ENCODE data around the gene AKT2. TPM values are rescaled to one million over a fixed set of nuclear protein-coding genes. Genes with fewer than 3 reads are reported as not detected.

The AKT2 gene
- total and polyA plus RNA-seq, 10 of the 15 experiments (the other 5 are each of a cell fraction or from before 2014, with no cell fraction given): 1.0 to 185 (median 71.5) TPM

DNA sequence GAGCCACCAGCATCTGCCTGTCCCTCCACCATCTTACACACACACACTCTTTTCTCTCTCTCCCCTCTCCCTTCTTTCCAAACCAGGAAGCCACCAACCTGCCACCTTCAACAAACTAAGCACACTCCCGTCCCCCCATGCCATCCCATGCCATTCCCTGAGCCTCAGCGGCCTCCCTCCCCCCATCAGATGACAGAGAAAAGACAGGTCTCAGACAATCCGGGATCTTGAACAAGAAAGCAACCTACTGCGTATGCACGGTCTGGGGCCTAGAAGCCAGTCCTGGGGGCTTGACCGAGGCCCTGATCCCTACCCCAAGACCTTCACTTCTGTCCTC lies 19.4 kb downstream of the AKT2 start:
- TF ChIP-seq NFIC (IDR thresholded peaks at IDR 0.05; ENCODE audit: low read depth, low read length): no peak
- no peak for TF ChIP-seq IRF4 (IDR thresholded peaks at IDR 0.05; ENCODE audit: low read depth, low read length)
- no peak for TF ChIP-seq CHD1 (IDR thresholded peaks at IDR 0.05; ENCODE audit: low read depth, low read length)
- TF ChIP-seq TCF7 (IDR thresholded peaks at IDR 0.05; ENCODE audit: borderline replicate concordance): no peak
- no peak for TF ChIP-seq ATF7 (IDR thresholded peaks at IDR 0.05; ENCODE audit: low read depth)
- TF ChIP-seq RUNX3 (IDR thresholded peaks at IDR 0.05; ENCODE audit: low read length): no peak
- no peak for TF ChIP-seq MEF2A (IDR thresholded peaks at IDR 0.05; ENCODE audit: insufficient read depth, low read depth, low read length)
- TF ChIP-seq SMC3 (IDR thresholded peaks at IDR 0.05; ENCODE audit: borderline replicate concordance, low read length): no peak
- TF ChIP-seq, protein P1, sequence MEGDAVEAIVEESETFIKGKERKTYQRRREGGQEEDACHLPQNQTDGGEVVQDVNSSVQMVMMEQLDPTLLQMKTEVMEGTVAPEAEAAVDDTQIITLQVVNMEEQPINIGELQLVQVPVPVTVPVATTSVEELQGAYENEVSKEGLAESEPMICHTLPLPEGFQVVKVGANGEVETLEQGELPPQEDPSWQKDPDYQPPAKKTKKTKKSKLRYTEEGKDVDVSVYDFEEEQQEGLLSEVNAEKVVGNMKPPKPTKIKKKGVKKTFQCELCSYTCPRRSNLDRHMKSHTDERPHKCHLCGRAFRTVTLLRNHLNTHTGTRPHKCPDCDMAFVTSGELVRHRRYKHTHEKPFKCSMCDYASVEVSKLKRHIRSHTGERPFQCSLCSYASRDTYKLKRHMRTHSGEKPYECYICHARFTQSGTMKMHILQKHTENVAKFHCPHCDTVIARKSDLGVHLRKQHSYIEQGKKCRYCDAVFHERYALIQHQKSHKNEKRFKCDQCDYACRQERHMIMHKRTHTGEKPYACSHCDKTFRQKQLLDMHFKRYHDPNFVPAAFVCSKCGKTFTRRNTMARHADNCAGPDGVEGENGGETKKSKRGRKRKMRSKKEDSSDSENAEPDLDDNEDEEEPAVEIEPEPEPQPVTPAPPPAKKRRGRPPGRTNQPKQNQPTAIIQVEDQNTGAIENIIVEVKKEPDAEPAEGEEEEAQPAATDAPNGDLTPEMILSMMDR (IDR thresholded peaks at IDR 0.05 in 2 of 3, conservative IDR thresholded peaks at IDR 0.05 in 1 of 3; ENCODE audit: control insufficient read depth in 2 of 3, extremely low read depth in 1 of 3, insufficient read depth in 1 of 3, low read depth in 3 of 3, low read length in 3 of 3): no peak
- TF ChIP-seq JUND (IDR thresholded peaks at IDR 0.05; ENCODE audit: low read depth, low read length): no peak
- TF ChIP-seq ETV6 (conservative IDR thresholded peaks at IDR 0.05 in 1 of 2, IDR thresholded peaks at IDR 0.05 in 1 of 2; ENCODE audit: borderline replicate concordance in 1 of 2, low read depth in 1 of 2): no peak
- no peak for TF ChIP-seq GABPA (IDR thresholded peaks at IDR 0.05; ENCODE audit: low read depth)
- TF ChIP-seq CREB1 (IDR thresholded peaks at IDR 0.05; ENCODE audit: low read depth): no peak
- no peak for TF ChIP-seq FOXK2 (IDR thresholded peaks at IDR 0.05)
- ChIA-PET RAD21 (ENCODE audit: unreplicated experiment) (no interaction called here), POLR2A (interaction anchor here (0.5 kb wide), 1 partner anchor 21 kb away, joined by 3 read pairs; no protein-coding TSS in a partner anchor), CTCF (no interaction called here), SMC1A (ENCODE audit: uncharacterized antibody, unreplicated experiment) (no interaction called here)
- H4K20me1 ChIP-seq (ENCODE audit: control insufficient read depth, insufficient read depth): no peaks in the 10 kb centered on the region; the same call in 1 of the 2 replicates
- in situ Hi-C loops (cut with MboI): no loop called here
- no peak for FAIRE-seq
- H2AFZ ChIP-seq (ENCODE audit: control insufficient read depth, low read depth, low read length): no peak overlapping the region
- H3K27ac ChIP-seq (ENCODE audit: control insufficient read depth, insufficient read depth): no peak overlapping the region
- H3K4me3 ChIP-seq: no peak overlapping the region
- BruUV-seq (replicated peaks): no TSS peak
- ATAC-seq: no peak
- no peaks in the 10 kb centered on the region; the same call in 2 of the 3 replicates for H3K9me3 ChIP-seq (replicated peaks; ENCODE audit: control insufficient read depth, insufficient read depth, low read length)
- DNase-seq (ENCODE audit: low read depth, low spot score): no peak
- H3K36me3 ChIP-seq (ENCODE audit: control insufficient read depth in 2 of 2, insufficient read depth in 2 of 2, low read length in 1 of 2): peaks cover 25 to 29% of the 10 kb centered on the region in 2 experiments
- WGBS (ENCODE audit: insufficient coverage, insufficient replicate concordance, low lambda C conversion rate, missing lambda C conversion rate): 96% methylated on average over 6 of the region's 6 CpGs
- no peak overlapping the region for H3K4me2 ChIP-seq (ENCODE audit: control insufficient read depth, insufficient read depth)
- H3K9ac ChIP-seq (ENCODE audit: control insufficient read depth, insufficient read depth, low read length): no peak overlapping the region
- peaks cover 6% of the 10 kb centered on the region; the same call in 1 of the 2 replicates for H3K4me1 ChIP-seq (ENCODE audit: control insufficient read depth, insufficient read depth, low read length)
- intact Hi-C loops (cut with micrococcal nuclease; ENCODE audit: unreplicated experiment): no loop called here
- peaks cover 28% of the 10 kb centered on the region for H3K79me2 ChIP-seq (ENCODE audit: control insufficient read depth, insufficient read depth, low read length)
- H3K27me3 ChIP-seq (replicated peaks in 1 of 2; ENCODE audit: control insufficient read depth in 2 of 2, insufficient read depth in 2 of 2, low read length in 1 of 2): no peaks in the 10 kb centered on the region

Measured in GM12878 (cell line).